ENCODE data around the gene ZSWIM8. TPM values are rescaled to one million over a fixed set of nuclear protein-coding genes. Genes with fewer than 3 reads are reported as not detected.
"Not testable (repeated sequence)": the region's sequence is repeated elsewhere in the genome, so short reads cannot be mapped to it uniquely, and the experiment has no call there.

The ZSWIM8 gene
- total RNA-seq = 40.3 TPM
- long read RNA-seq, partial matches to known transcripts = 15 of 25 reads
- long read RNA-seq, other reads (novel, unspliced or antisense) = 7 of 25 reads

- DNase-seq (peak; percentile 92), ATAC-seq (ENCODE audit: poor library complexity) (peak; percentile 92)
- intact Hi-C loops (cut with DNase I) = no loop called here
Observed at GRCh38 chr10:73785211-73785720, at the start of gene ZSWIM8. ZSWIM8 (plus strand) TSS chr10:73785606; CDS start chr10:73785879, 273 bp downstream.

GRCh38 chr10:73740501-73741254 is 44.7 kb upstream of the ZSWIM8 start:
- DNase-seq; ATAC-seq (ENCODE audit: poor library complexity); intact Hi-C loops (cut with DNase I): not testable (repeated sequence)

- intact Hi-C loops (cut with DNase I) = no loop called here
- ATAC-seq (ENCODE audit: poor library complexity) (no peak), DNase-seq (no peak)
Observed at GRCh38 chr10:73742454-73742734, 43.0 kb upstream of the ZSWIM8 start.

GRCh38 chr10:73743327-73743904 is 42.0 kb upstream of the ZSWIM8 start:
- intact Hi-C loops (cut with DNase I) = no loop called here
- DNase-seq (no peak), ATAC-seq (ENCODE audit: poor library complexity) (no peak)

GRCh38 chr10:73743905-73744663 is 41.3 kb upstream of the ZSWIM8 start, which contains the start of gene SEC24C:
SEC24C (plus strand) TSS chr10:73744372; CDS start chr10:73746833, 2,461 bp downstream.
- ATAC-seq (ENCODE audit: poor library complexity) = peak; percentile 98
- intact Hi-C loops (cut with DNase I) = no loop called here

GRCh38 chr10:73744664-73744975 is 40.8 kb upstream of the ZSWIM8 start:
- DNase-seq (peak; percentile 63), ATAC-seq (ENCODE audit: poor library complexity) (peak; percentile 10)
- intact Hi-C loops (cut with DNase I) = no loop called here

More at GRCh38 chr10:73743905-73744663, 41.3 kb upstream of the ZSWIM8 start, which contains the start of gene SEC24C:
- DNase-seq = peak; percentile 98

GRCh38 chr10:73746721-73747120 is 38.7 kb upstream of the ZSWIM8 start:
- DNase-seq (no peak), ATAC-seq (ENCODE audit: poor library complexity) (no peak)
- intact Hi-C loops (cut with DNase I) = no loop called here

GRCh38 chr10:73750819-73751218 is 34.6 kb upstream of the ZSWIM8 start:
- DNase-seq (no peak), ATAC-seq (ENCODE audit: poor library complexity) (no peak)
- intact Hi-C loops (cut with DNase I) = no loop called here

- intact Hi-C loops (cut with DNase I) = no loop called here
- ATAC-seq (ENCODE audit: poor library complexity) = no peak
- DNase-seq = no peak
Observed at GRCh38 chr10:73756183-73756582, 29.2 kb upstream of the ZSWIM8 start.

- DNase-seq (no peak), ATAC-seq (ENCODE audit: poor library complexity) (no peak)
- intact Hi-C loops (cut with DNase I) = no loop called here
Observed at GRCh38 chr10:73758704-73759511, 26.5 kb upstream of the ZSWIM8 start.

GRCh38 chr10:73759512-73760115 is 25.8 kb upstream of the ZSWIM8 start:
- DNase-seq = no peak
- ATAC-seq (ENCODE audit: poor library complexity) = no peak
- intact Hi-C loops (cut with DNase I) = no loop called here

- DNase-seq = no peak
- no peak for ATAC-seq (ENCODE audit: poor library complexity)
- intact Hi-C loops (cut with DNase I) = no loop called here
Observed at GRCh38 chr10:73761781-73762180, 23.6 kb upstream of the ZSWIM8 start.

GRCh38 chr10:73762915-73763314 is 22.5 kb upstream of the ZSWIM8 start:
- intact Hi-C loops (cut with DNase I) = no loop called here
- DNase-seq = no peak
- no peak for ATAC-seq (ENCODE audit: poor library complexity)

- DNase-seq = no peak
- intact Hi-C loops (cut with DNase I) = no loop called here
- ATAC-seq (ENCODE audit: poor library complexity) = no peak
Observed at GRCh38 chr10:73763343-73763742, 22.1 kb upstream of the ZSWIM8 start.

- ATAC-seq (ENCODE audit: poor library complexity) (no peak), DNase-seq (no peak)
- intact Hi-C loops (cut with DNase I) = no loop called here
Observed at GRCh38 chr10:73765066-73765465, 20.3 kb upstream of the ZSWIM8 start.

GRCh38 chr10:73768881-73769280 is 16.5 kb upstream of the ZSWIM8 start:
- no peak for DNase-seq
- intact Hi-C loops (cut with DNase I) = no loop called here
- no peak for ATAC-seq (ENCODE audit: poor library complexity)

- intact Hi-C loops (cut with DNase I) = no loop called here
- ATAC-seq (ENCODE audit: poor library complexity) (no peak), DNase-seq (no peak)
Observed at GRCh38 chr10:73769396-73769795, 16.0 kb upstream of the ZSWIM8 start.

GRCh38 chr10:73771722-73772280 is 13.6 kb upstream of the ZSWIM8 start:
- intact Hi-C loops (cut with DNase I) = no loop called here
- ATAC-seq (ENCODE audit: poor library complexity) = peak; percentile 4

More at GRCh38 chr10:73771722-73772280, 13.6 kb upstream of the ZSWIM8 start:
- peak; percentile 95 for DNase-seq
